ENCODE data around the gene POU4F1. TPM values are rescaled to one million over a fixed set of nuclear protein-coding genes. Genes with fewer than 3 reads are reported as not detected.

Gene POU4F1
- total RNA-seq, 3 donors from 2014 or later, result not detected

DNA sequence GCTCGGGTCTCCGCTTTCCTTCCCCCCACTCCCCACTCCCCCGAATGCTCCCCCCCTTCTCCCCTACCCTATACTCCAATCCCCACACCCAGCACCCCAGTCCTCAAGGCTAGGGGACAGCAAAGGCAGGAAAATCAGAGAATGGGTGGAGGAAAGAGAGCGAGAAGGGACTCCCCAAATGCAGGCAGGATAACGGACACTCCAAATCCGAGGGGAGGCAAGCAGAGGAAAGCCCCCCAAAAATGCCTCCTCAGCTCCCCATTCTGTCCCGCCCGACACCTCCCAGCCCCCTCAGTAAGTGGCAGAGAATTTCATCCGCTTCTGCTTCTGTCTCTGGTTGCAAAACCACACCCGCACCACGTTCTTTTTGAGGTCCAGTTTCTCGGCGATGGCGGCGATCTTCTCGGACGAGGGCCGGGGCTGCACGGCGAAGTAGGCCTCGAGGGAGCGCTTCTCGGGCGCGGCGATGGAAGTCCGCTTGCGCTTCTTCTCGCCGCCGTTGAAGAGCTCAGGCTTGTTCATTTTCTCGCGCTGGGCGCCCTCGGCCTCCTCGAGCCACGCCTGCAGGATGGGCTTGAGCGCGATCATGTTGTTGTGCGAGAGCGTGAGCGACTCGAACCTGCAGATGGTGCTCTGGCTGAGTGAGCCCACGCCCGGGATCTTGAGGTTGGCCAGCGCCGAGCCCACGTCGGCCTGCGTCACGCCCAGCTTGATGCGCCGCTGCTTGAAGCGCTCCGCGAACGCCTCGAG is 2.1 kb downstream of the POU4F1 start:
- TF ChIP-seq, protein P1, sequence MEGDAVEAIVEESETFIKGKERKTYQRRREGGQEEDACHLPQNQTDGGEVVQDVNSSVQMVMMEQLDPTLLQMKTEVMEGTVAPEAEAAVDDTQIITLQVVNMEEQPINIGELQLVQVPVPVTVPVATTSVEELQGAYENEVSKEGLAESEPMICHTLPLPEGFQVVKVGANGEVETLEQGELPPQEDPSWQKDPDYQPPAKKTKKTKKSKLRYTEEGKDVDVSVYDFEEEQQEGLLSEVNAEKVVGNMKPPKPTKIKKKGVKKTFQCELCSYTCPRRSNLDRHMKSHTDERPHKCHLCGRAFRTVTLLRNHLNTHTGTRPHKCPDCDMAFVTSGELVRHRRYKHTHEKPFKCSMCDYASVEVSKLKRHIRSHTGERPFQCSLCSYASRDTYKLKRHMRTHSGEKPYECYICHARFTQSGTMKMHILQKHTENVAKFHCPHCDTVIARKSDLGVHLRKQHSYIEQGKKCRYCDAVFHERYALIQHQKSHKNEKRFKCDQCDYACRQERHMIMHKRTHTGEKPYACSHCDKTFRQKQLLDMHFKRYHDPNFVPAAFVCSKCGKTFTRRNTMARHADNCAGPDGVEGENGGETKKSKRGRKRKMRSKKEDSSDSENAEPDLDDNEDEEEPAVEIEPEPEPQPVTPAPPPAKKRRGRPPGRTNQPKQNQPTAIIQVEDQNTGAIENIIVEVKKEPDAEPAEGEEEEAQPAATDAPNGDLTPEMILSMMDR (IDR thresholded peaks at IDR 0.05), result no peak
- intact Hi-C loops (cut with DNase I, micrococcal nuclease), result no loop called here
- ATAC-seq, result no peak
- Histone ChIP-seq H3K36me3 (ENCODE audit: low read depth) (no peaks in the 10 kb centered on the region), H3K4me3 (no peak overlapping the region), H3K4me1 (ENCODE audit: low read depth) (peaks cover 18% of the 10 kb centered on the region), H3K9me3 (no peaks in the 10 kb centered on the region)
- no peak for DNase-seq

DNA sequence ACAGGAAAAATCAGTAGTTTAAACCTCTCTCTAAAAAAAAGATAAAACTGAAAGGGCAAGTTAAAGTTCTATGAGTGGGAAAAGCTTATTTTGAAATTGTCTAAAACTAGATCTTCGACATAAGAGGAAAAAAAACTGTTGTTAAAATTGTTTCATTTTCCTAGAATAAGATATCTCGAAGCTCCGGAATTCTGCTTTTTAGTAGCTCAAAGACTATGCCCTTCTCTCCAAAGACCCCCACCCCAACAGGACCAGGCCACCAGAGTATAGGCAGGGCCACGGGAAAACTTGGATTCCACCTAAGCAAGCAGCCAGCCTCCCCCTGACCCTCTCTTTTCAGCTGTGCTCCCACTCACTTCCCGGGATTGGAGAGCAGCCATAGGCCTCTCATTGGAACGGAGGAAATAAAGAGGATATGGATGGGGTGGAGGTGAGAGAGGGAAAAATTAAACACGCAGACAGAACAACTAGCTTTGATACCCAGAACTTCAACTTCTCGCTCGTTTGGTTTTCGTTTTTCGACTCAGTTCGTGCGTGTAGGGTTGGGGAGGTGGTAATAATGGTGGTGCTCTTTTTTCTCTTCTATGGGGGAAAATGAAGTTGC is 3.0 kb downstream of the POU4F1 start:
- no peaks in the 10 kb centered on the region for H3K36me3 ChIP-seq (ENCODE audit: low read depth)
- ATAC-seq (no peak), DNase-seq (no peak)
- peaks cover 22% of the 10 kb centered on the region for H3K4me1 ChIP-seq (ENCODE audit: low read depth)
- no peaks in the 10 kb centered on the region for H3K9me3 ChIP-seq
- intact Hi-C loops (cut with DNase I, micrococcal nuclease), result no loop called here
- no peak overlapping the region for H3K4me3 ChIP-seq
- TF ChIP-seq, protein P1 (IDR thresholded peaks at IDR 0.05), result no peak

DNA sequence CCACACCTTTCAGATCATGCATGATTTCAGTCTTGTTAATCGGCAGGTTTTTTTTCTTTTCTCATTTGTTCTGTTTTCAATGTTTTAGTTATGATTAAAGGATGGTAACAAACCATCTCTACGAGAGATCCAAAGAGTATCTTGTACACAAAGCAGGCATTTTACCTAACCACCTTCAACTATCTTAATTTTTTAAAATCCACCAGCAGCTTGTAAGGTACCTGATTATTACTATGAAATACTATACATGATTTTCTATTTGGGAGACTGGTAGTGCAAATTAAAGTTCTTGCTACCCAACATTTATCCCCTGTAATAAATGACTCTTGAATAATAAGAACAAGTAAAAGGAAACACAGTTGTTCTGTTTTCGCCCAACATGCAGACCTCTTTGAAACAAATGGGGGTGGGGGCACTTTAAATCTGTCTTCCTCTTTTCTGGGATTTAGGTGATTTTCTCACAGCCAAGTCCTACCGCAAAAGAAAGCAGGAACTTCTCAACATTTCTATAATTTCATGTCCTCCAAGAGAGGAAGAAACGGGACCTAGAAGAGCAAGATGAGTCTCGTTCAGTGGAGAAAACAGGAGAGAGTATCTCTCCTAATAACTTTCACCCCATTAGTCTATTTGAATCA is 3.6 kb downstream of the POU4F1 start:
- TF ChIP-seq, protein P1 (IDR thresholded peaks at IDR 0.05), result no peak
- peaks cover 22% of the 10 kb centered on the region for H3K4me1 ChIP-seq (ENCODE audit: low read depth)
- H3K9me3 ChIP-seq, result no peaks in the 10 kb centered on the region
- H3K36me3 ChIP-seq (ENCODE audit: low read depth), result no peaks in the 10 kb centered on the region
- DNase-seq (no peak), ATAC-seq (no peak)
- intact Hi-C loops (cut with DNase I, micrococcal nuclease), result no loop called here
- H3K4me3 ChIP-seq, result no peak overlapping the region

DNA sequence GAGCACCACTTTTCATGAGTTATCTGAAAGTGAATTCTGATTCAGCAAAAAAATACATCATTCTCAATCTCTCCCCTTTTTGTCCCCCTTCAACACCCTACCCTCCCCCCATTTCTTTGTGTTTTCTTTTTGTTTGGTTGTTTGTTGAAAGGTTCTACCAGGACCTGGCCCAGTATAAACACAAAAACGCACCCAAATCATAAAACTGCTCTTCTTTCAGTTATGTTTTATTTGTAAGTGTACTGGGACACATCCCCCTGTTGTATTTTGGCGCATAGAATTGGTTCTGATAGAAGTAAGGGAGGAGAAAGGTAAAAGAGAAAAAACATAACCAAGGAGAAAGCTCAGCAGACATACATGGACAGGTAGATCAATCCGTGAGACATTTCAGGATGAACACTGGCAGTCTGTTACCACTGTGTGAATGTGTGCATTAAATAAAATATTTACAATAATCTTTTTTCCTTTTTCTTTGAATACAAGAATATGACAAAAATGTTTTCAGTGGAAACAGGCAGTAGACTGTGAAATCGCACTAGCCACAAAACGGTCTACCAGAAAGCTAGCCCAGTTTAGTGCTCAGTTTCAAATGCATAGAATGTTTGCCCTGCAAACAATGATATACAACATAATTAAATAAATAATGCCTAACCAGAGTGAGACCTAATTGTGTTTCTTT is 4.2 kb downstream of the POU4F1 start:
- intact Hi-C loops (cut with DNase I, micrococcal nuclease), result no loop called here
- Histone ChIP-seq H3K9me3 (no peaks in the 10 kb centered on the region), H3K4me3 (no peak overlapping the region), H3K4me1 (ENCODE audit: low read depth) (peaks cover 22% of the 10 kb centered on the region), H3K36me3 (ENCODE audit: low read depth) (no peaks in the 10 kb centered on the region)
- DNase-seq (no peak), ATAC-seq (no peak)
- TF ChIP-seq, protein P1 (IDR thresholded peaks at IDR 0.05), result no peak

DNA sequence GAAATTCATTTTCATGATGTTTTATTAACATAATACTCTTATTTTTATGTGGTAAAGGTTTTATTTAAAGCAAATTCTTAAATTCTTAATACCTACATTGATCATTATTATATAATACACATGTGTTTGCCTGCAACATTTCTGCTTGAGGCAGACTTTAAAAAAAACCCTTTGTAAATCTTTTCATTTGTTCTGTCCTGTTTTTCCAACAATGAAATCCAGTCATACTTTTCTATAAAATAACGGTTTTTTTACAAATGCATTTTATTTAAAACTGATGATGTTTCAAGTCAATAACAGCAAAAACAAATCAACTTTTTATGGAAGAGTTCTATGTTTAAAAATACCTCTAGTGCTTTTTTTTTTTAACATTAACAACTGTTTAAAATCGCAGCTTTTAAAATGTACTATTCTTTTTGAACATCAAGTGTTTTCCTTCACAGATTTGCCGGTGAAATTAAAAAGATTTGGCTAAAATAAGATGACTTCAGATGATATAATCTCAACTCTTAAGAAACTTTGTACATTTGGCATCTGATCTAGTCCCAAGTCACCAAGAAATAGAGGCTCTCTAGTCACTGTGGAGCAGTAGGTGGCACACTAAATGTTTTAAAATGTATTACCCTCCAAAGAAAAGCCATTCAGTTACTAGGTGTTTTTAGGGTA is 5.1 kb downstream of the POU4F1 start:
- TF ChIP-seq, protein P1 (IDR thresholded peaks at IDR 0.05), result no peak
- H3K4me3 ChIP-seq, result no peak overlapping the region
- H3K4me1 ChIP-seq (ENCODE audit: low read depth), result peaks cover 18% of the 10 kb centered on the region
- ATAC-seq (no peak), DNase-seq (no peak)
- H3K9me3 ChIP-seq, result no peaks in the 10 kb centered on the region
- intact Hi-C loops (cut with DNase I, micrococcal nuclease), result no loop called here
- H3K36me3 ChIP-seq (ENCODE audit: low read depth), result no peaks in the 10 kb centered on the region

All from mucosa of descending colon (tissue), 3 donors.